HepG2 (cell line): ENCODE measurements around the gene NECTIN2. TPM values are rescaled to one million over a fixed set of nuclear protein-coding genes. Genes with fewer than 3 reads are reported as not detected.
A peak's percentile ranks its signal among the peaks of the same experiment; 100 is the strongest.

Experiments
- DMAP1 ChIP-seq: IDR thresholded peaks from 2 replicates; pipeline ENCODE4 v1.6.1; 2016
- GLI4 ChIP-seq: sonication (generic); formaldehyde crosslinking; IDR thresholded peaks from 2 replicates; pipeline ENCODE4 v1.5.1; 2020; ENCODE audit warnings: missing genetic modification reagents, mild to moderate bottlenecking, moderate library complexity, borderline replicate concordance
- MNT ChIP-seq: fragments of 450-650 bp; IDR thresholded peaks from 2 replicates; pipeline ENCODE4 v1.6.1; 2016
- MZF1 ChIP-seq: sonication (generic); formaldehyde crosslinking; IDR thresholded peaks from 2 replicates; pipeline ENCODE4 v1.8.1; 2023; ENCODE audit warnings: mild to moderate bottlenecking, missing genetic modification reagents, borderline replicate concordance
- NFIC ChIP-seq: IDR thresholded peaks from 2 replicates; pipeline ENCODE4 v1.6.1; 2012; ENCODE audit warnings: mild to moderate bottlenecking, low read length, inconsistent platforms
- NR2F6 ChIP-seq, 2 experiments: IDR thresholded peaks; 2 replicates each; pipeline ENCODE4 v1.6.1; 2016; ENCODE audit warnings: antibody characterized with exemption in 1 of 2, mild to moderate bottlenecking in 1 of 2
- POLR2G ChIP-seq: fragments of 200-400 bp; formaldehyde crosslinking; IDR thresholded peaks from 2 replicates; pipeline ENCODE4 v1.6.1; 2018; ENCODE audit warnings: mild to moderate bottlenecking, low read depth, low read length, moderate library complexity
- RBFOX2 ChIP-seq: fragments of 200-400 bp; formaldehyde crosslinking; IDR thresholded peaks from 2 replicates; pipeline ENCODE4 v1.6.1; 2017; ENCODE audit warnings: low read depth, mild to moderate bottlenecking, low read length
- TBX2 ChIP-seq: sonication (generic); formaldehyde crosslinking; IDR thresholded peaks from 2 replicates; pipeline ENCODE4 v1.5.0; 2020; ENCODE audit warnings: missing genetic modification reagents, mild to moderate bottlenecking, borderline replicate concordance
- ZFP37 ChIP-seq: sonication (generic); formaldehyde crosslinking; IDR thresholded peaks from 2 replicates; pipeline ENCODE4 v1.4.0; 2020; ENCODE audit warnings: missing genetic modification reagents, borderline replicate concordance
- ZFX ChIP-seq: sonication (generic); formaldehyde crosslinking; IDR thresholded peaks from 2 replicates; pipeline ENCODE4 v1.4.0; 2020; ENCODE audit warnings: mild to moderate bottlenecking, low read depth, missing genetic modification reagents, moderate library complexity
- ZNF121 ChIP-seq: sonication (generic); formaldehyde crosslinking; IDR thresholded peaks from 2 replicates; pipeline ENCODE4 v1.5.0; 2020; ENCODE audit warnings: mild to moderate bottlenecking, missing genetic modification reagents
- ZNF235 ChIP-seq: sonication (generic); formaldehyde crosslinking; IDR thresholded peaks from 2 replicates; pipeline ENCODE4 v1.8.1; 2023; ENCODE audit warnings: mild to moderate bottlenecking, missing genetic modification reagents, borderline replicate concordance
- ZNF34 ChIP-seq: sonication (generic); formaldehyde crosslinking; IDR thresholded peaks from 2 replicates; pipeline ENCODE4 v1.4.0; 2020; ENCODE audit warnings: mild to moderate bottlenecking, missing genetic modification reagents, borderline replicate concordance
- ZNF460 ChIP-seq: sonication (generic); formaldehyde crosslinking; IDR thresholded peaks from 2 replicates; pipeline ENCODE4 v1.5.1; 2020; ENCODE audit warnings: missing genetic modification reagents, mild to moderate bottlenecking, borderline replicate concordance
- ZNF724P ChIP-seq: sonication (generic); formaldehyde crosslinking; IDR thresholded peaks from 2 replicates; pipeline ENCODE4 v1.8.0; 2022; ENCODE audit warnings: missing genetic modification reagents, borderline replicate concordance
- ZUFSP ChIP-seq: sonication (generic); formaldehyde crosslinking; IDR thresholded peaks from 2 replicates; pipeline ENCODE4 v1.9.0; 2021; ENCODE audit warnings: missing genetic modification reagents, mild to moderate bottlenecking, borderline replicate concordance
- polyA plus RNA-seq, 8 experiments: library from polyadenylated mRNA; depleted of rRNA in 3 of 8; stranded (reverse) in 7 of 8; unstranded in 1 of 8; fragments of >200 nt; fragmentation: Illumina TruSeq in 4 of 8; extraction: Trizol in 4 of 8; gene quantifications; 2 replicates each; pipeline versions ENCODE4 v1.2.1 to v1.2.3, GENCODE V29; 2011 to 2016; ENCODE audit warnings: low read depth in 4 of 8, missing spikeins in 1 of 8, mixed read lengths in 1 of 8; ENCODE audit not compliant: insufficient read depth in 1 of 8
- total RNA-seq, 5 experiments: library from RNA; depleted of rRNA; stranded (reverse); fragments of >200 nt; fragmentation: Illumina TruSeq; extraction: Trizol; gene quantifications; 2 replicates each; pipeline ENCODE4 v1.2.3, GENCODE V29; 2016; ENCODE audit warnings: low read depth in 1 of 5
- TF ChIP-seq, protein P1 (sequence below): sonication (generic); formaldehyde crosslinking; IDR thresholded peaks from 2 replicates; pipeline ENCODE4 v1.5.1; 2020; ENCODE audit warnings: mild to moderate bottlenecking, missing genetic modification reagents, moderate library complexity
- TF ChIP-seq, protein P2 (sequence below), 2 experiments: fragments of 450-650 bp in 1 of 2; sonication (generic) in 1 of 2; formaldehyde crosslinking; IDR thresholded peaks; 2 replicates each; pipeline versions ENCODE4 v1.5.0 to v1.8.0; 2020 to 2022; ENCODE audit warnings: mild to moderate bottlenecking in 1 of 2, missing genetic modification reagents in 1 of 2

The NECTIN2 gene
- total and polyA plus RNA-seq, 2 of the 13 experiments (the other 11 are each of a cell fraction or from before 2014, with no cell fraction given) = 75.4 to 114 TPM

GRCh38 chr19:44925114-44925891 is 79.2 kb downstream of the NECTIN2 start (continued):
- TF ChIP-seq, protein P1, sequence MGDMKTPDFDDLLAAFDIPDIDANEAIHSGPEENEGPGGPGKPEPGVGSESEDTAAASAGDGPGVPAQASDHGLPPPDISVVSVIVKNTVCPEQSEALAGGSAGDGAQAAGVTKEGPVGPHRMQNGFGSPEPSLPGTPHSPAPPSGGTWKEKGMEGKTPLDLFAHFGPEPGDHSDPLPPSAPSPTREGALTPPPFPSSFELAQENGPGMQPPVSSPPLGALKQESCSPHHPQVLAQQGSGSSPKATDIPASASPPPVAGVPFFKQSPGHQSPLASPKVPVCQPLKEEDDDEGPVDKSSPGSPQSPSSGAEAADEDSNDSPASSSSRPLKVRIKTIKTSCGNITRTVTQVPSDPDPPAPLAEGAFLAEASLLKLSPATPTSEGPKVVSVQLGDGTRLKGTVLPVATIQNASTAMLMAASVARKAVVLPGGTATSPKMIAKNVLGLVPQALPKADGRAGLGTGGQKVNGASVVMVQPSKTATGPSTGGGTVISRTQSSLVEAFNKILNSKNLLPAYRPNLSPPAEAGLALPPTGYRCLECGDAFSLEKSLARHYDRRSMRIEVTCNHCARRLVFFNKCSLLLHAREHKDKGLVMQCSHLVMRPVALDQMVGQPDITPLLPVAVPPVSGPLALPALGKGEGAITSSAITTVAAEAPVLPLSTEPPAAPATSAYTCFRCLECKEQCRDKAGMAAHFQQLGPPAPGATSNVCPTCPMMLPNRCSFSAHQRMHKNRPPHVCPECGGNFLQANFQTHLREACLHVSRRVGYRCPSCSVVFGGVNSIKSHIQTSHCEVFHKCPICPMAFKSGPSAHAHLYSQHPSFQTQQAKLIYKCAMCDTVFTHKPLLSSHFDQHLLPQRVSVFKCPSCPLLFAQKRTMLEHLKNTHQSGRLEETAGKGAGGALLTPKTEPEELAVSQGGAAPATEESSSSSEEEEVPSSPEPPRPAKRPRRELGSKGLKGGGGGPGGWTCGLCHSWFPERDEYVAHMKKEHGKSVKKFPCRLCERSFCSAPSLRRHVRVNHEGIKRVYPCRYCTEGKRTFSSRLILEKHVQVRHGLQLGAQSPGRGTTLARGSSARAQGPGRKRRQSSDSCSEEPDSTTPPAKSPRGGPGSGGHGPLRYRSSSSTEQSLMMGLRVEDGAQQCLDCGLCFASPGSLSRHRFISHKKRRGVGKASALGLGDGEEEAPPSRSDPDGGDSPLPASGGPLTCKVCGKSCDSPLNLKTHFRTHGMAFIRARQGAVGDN = peak; percentile 99
- TF ChIP-seq TBX2 (peak; percentile 96), RBFOX2 (peak; percentile 25; the same call in 1 of the 2 replicates), ZNF724P (CRISPR knock-in tag) (peak; percentile 84; the same call in 1 of the 2 replicates), MNT (peak; percentile 85), MZF1 (CRISPR knock-in tag) (peak; percentile 98), POLR2G (no peak), DMAP1 (CRISPR knock-in tag) (peak; percentile 97), ZNF235 (CRISPR knock-in tag) (no peak), ZNF460 (CRISPR knock-in tag) (0 out of 2 replicates have a peak, but pooled peaks have one; percentile 4), ZUFSP (CRISPR knock-in tag) (no peak), GLI4 (CRISPR knock-in tag) (0 out of 2 replicates have a peak, but pooled peaks have one; percentile 65), ZNF34 (CRISPR knock-in tag) (peak; percentile 72; the same call in 1 of the 2 replicates), ZFP37 (CRISPR knock-in tag) (peak; percentile 82; the same call in 1 of the 2 replicates), ZFX (CRISPR knock-in tag) (peak; percentile 83), NFIC (peak; percentile 66), NR2F6 (IDR thresholded peaks at IDR 0.05) (peak; percentile 97), NR2F6 (CRISPR knock-in tag; IDR thresholded peaks at IDR 0.05) (peak; percentile 99), ZNF121 (CRISPR knock-in tag) (peak; percentile 99)
- TF ChIP-seq, protein P2, sequence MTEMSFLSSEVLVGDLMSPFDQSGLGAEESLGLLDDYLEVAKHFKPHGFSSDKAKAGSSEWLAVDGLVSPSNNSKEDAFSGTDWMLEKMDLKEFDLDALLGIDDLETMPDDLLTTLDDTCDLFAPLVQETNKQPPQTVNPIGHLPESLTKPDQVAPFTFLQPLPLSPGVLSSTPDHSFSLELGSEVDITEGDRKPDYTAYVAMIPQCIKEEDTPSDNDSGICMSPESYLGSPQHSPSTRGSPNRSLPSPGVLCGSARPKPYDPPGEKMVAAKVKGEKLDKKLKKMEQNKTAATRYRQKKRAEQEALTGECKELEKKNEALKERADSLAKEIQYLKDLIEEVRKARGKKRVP (CRISPR knock-in tag; IDR thresholded peaks at IDR 0.05) = peak in 1 of 2 experiments; percentile 97; a peak in 2 of 4 replicates
